Measurements from ENCODE around the gene ARL5C.

ARL5C gene

GRCh38 chr17:39197380-39198185 lies 31.6 kb upstream of the ARL5C start, which contains the start of gene CACNB1 (continued):
- TF ChIP-seq, protein P1, sequence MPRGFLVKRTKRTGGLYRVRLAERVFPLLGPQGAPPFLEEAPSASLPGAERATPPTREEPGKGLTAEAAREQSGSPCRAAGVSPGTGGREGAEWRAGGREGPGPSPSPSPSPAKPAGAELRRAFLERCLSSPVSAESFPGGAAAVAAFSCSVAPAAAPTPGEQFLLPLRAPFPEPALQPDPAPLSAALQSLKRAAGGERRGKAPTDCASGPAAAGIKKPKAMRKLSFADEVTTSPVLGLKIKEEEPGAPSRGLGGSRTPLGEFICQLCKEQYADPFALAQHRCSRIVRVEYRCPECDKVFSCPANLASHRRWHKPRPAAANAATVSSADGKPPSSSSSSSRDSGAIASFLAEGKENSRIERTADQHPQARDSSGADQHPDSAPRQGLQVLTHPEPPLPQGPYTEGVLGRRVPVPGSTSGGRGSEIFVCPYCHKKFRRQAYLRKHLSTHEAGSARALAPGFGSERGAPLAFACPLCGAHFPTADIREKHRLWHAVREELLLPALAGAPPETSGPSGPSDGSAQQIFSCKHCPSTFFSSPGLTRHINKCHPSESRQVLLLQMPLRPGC (tag by site-specific recombination; IDR thresholded peaks at IDR 0.05): no peak
- TF ChIP-seq, protein P2, sequence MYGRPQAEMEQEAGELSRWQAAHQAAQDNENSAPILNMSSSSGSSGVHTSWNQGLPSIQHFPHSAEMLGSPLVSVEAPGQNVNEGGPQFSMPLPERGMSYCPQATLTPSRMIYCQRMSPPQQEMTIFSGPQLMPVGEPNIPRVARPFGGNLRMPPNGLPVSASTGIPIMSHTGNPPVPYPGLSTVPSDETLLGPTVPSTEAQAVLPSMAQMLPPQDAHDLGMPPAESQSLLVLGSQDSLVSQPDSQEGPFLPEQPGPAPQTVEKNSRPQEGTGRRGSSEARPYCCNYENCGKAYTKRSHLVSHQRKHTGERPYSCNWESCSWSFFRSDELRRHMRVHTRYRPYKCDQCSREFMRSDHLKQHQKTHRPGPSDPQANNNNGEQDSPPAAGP (tag by site-specific recombination; IDR thresholded peaks at IDR 0.05): peak; percentile 24; the same call in 1 of the 2 replicates
- TF ChIP-seq SCRT2 (tag by site-specific recombination; IDR thresholded peaks at IDR 0.05) (no peak), PRDM1 (tag by site-specific recombination; IDR thresholded peaks at IDR 0.05) (no peak), ZNF274 (IDR thresholded peaks at IDR 0.05; ENCODE audit: low read length) (no peak), ZNF274 (tag by site-specific recombination; IDR thresholded peaks at IDR 0.05; ENCODE audit: borderline replicate concordance) (no peak), ZNF426 (tag by site-specific recombination; IDR thresholded peaks at IDR 0.05) (no peak), ZSCAN5A (tag by site-specific recombination; IDR thresholded peaks at IDR 0.05) (no peak), ZBTB7A (tag by site-specific recombination; IDR thresholded peaks at IDR 0.05; ENCODE audit: low read depth) (no peak), PRDM4 (tag by site-specific recombination; IDR thresholded peaks at IDR 0.05) (no peak), GFI1B (tag by site-specific recombination; IDR thresholded peaks at IDR 0.05) (no peak), ZNF677 (tag by site-specific recombination; IDR thresholded peaks at IDR 0.05) (no peak), ZNF660 (tag by site-specific recombination; IDR thresholded peaks at IDR 0.05) (0 out of 2 replicates have a peak, but pooled peaks have one; percentile 53), ZNF37A (tag by site-specific recombination; IDR thresholded peaks at IDR 0.05) (no peak), ZNF548 (tag by site-specific recombination; IDR thresholded peaks at IDR 0.05) (no peak), ZNF560 (tag by site-specific recombination; IDR thresholded peaks at IDR 0.05; ENCODE audit: borderline replicate concordance) (no peak), SETDB1 (IDR thresholded peaks at IDR 0.05; ENCODE audit: insufficient read length, low read length) (no peak), OVOL3 (tag by site-specific recombination; IDR thresholded peaks at IDR 0.05) (no peak), ZNF768 (tag by site-specific recombination; IDR thresholded peaks at IDR 0.05) (no peak), REPIN1 (tag by site-specific recombination; IDR thresholded peaks at IDR 0.05; ENCODE audit: low read depth) (no peak), ZNF175 (tag by site-specific recombination; IDR thresholded peaks at IDR 0.05) (no peak), GLIS1 (tag by site-specific recombination; IDR thresholded peaks at IDR 0.05) (peak; percentile 70), ZNF324 (tag by site-specific recombination; IDR thresholded peaks at IDR 0.05) (no peak), SP3 (tag by site-specific recombination; IDR thresholded peaks at IDR 0.05) (peak; percentile 90)
- TF ChIP-seq, protein P3, sequence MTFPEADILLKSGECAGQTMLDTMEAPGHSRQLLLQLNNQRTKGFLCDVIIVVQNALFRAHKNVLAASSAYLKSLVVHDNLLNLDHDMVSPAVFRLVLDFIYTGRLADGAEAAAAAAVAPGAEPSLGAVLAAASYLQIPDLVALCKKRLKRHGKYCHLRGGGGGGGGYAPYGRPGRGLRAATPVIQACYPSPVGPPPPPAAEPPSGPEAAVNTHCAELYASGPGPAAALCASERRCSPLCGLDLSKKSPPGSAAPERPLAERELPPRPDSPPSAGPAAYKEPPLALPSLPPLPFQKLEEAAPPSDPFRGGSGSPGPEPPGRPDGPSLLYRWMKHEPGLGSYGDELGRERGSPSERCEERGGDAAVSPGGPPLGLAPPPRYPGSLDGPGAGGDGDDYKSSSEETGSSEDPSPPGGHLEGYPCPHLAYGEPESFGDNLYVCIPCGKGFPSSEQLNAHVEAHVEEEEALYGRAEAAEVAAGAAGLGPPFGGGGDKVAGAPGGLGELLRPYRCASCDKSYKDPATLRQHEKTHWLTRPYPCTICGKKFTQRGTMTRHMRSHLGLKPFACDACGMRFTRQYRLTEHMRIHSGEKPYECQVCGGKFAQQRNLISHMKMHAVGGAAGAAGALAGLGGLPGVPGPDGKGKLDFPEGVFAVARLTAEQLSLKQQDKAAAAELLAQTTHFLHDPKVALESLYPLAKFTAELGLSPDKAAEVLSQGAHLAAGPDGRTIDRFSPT (tag by site-specific recombination; IDR thresholded peaks at IDR 0.05): 0 out of 2 replicates have a peak, but pooled peaks have one; percentile 37
- TF ChIP-seq, protein P4, sequence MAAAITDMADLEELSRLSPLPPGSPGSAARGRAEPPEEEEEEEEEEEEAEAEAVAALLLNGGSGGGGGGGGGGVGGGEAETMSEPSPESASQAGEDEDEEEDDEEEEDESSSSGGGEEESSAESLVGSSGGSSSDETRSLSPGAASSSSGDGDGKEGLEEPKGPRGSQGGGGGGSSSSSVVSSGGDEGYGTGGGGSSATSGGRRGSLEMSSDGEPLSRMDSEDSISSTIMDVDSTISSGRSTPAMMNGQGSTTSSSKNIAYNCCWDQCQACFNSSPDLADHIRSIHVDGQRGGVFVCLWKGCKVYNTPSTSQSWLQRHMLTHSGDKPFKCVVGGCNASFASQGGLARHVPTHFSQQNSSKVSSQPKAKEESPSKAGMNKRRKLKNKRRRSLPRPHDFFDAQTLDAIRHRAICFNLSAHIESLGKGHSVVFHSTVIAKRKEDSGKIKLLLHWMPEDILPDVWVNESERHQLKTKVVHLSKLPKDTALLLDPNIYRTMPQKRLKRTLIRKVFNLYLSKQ (tag by site-specific recombination; IDR thresholded peaks at IDR 0.05; ENCODE audit: borderline replicate concordance): no peak
- TF ChIP-seq, protein P5, sequence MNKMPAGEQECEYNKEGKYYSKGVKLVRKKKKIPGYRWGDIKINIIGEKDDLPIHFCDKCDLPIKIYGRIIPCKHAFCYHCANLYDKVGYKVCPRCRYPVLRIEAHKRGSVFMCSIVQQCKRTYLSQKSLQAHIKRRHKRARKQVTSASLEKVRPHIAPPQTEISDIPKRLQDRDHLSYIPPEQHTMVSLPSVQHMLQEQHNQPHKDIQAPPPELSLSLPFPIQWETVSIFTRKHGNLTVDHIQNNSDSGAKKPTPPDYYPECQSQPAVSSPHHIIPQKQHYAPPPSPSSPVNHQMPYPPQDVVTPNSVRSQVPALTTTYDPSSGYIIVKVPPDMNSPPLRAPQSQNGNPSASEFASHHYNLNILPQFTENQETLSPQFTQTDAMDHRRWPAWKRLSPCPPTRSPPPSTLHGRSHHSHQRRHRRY (tag by site-specific recombination; IDR thresholded peaks at IDR 0.05): no peak
